Endothelial cell of umbilical vein (primary cell): Measurements from ENCODE around the gene TRIM22. TPM values are rescaled to one million over a fixed set of nuclear protein-coding genes. Genes with fewer than 3 reads are reported as not detected.

ENCODE experiments used
- BruUV-seq: library from RNA; stranded (reverse); fragments of 400-500 nt; replicated peaks from 2 replicates; lab custom pipeline; 2021; lab: Mats Ljungman, UMichigan
- CTCF ChIA-PET: fragments of 300-600, 350-600 bp; sonication (Branson Sonifier 250); formaldehyde crosslinking; loops from one replicate; lab custom pipeline; 2021; ENCODE audit warnings: antibody characterized with exemption, inconsistent platforms; lab: Charles Lee
- POLR2A ChIA-PET: fragments of 300-600, 350-600 bp; sonication (Branson Sonifier 250); formaldehyde crosslinking; loops from one replicate; lab custom pipeline; 2021; ENCODE audit warnings: antibody characterized with exemption, inconsistent platforms; lab: Charles Lee
- DNase-seq: peaks from one replicate; pipeline ENCODE4 v3.0.0-alpha.2; 2011; ENCODE audit warnings: low read depth, low spot score
- FAIRE-seq: peaks from 2 replicates; lab custom pipeline; 2011; peaks lifted over from hg19 to GRCh38; lab: Jason Lieb, UNC
- H2AFZ ChIP-seq: 2 replicates; pipeline ENCODE4 v1.6.0; 2012; ENCODE audit warnings: low read depth, low read length, control low read depth, inconsistent platforms
- H3K27ac ChIP-seq: 2 replicates; pipeline ENCODE4 v1.5.1; 2011; ENCODE audit warnings: low read depth, mild to moderate bottlenecking, control low read depth, low read length, moderate library complexity; ENCODE audit not compliant: insufficient read depth
- H3K27me3 ChIP-seq, 2 experiments: 2 replicates each; pipeline versions ENCODE4 v1.6.0 to v1.6.1; 2011; ENCODE audit warnings: low read length in 2 of 2, mixed read lengths in 1 of 2; ENCODE audit not compliant: control insufficient read depth in 2 of 2, insufficient read depth in 2 of 2
- H3K36me3 ChIP-seq, 2 experiments: 2 replicates in 1 of 2; 3 replicates in 1 of 2; pipeline ENCODE4 v1.5.1; 2011; ENCODE audit warnings: low read length in 2 of 2, mild to moderate bottlenecking in 1 of 2, moderate library complexity in 1 of 2; ENCODE audit not compliant: control insufficient read depth in 2 of 2, insufficient read depth in 2 of 2; ENCODE audit errors: extremely low read depth in 1 of 2
- H3K4me1 ChIP-seq: 3 replicates; pipeline ENCODE4 v1.5.1; 2011; ENCODE audit warnings: mild to moderate bottlenecking, low read length; ENCODE audit not compliant: control insufficient read depth, insufficient read depth; ENCODE audit errors: extremely low read depth
- H3K4me2 ChIP-seq: 2 replicates; pipeline ENCODE4 v1.6.1; 2011; ENCODE audit warnings: low read length, control low read depth, mixed read lengths; ENCODE audit not compliant: insufficient read depth
- H3K4me3 ChIP-seq, 3 experiments: fragments of 200-600 bp in 1 of 3; sonication (generic), shearing (Covaris generic) in 1 of 3; replicated peaks in 1 of 3; 2 replicates each; pipeline ENCODE4 v1.5.1; 2011 to 2016; ENCODE audit warnings: control low read depth in 3 of 3, low read length in 3 of 3, mild to moderate bottlenecking in 2 of 3, inconsistent platforms in 1 of 3, low read depth in 1 of 3, moderate library complexity in 1 of 3; ENCODE audit not compliant: insufficient read depth in 1 of 3
- H3K79me2 ChIP-seq: 2 replicates; pipeline ENCODE4 v1.6.0; 2012; ENCODE audit warnings: low read length, inconsistent platforms; ENCODE audit not compliant: control insufficient read depth, insufficient read depth
- H3K9ac ChIP-seq: replicated peaks from 2 replicates; pipeline ENCODE3; 2011; ENCODE audit warnings: low read length, control low read depth; ENCODE audit not compliant: insufficient read depth; ENCODE audit errors: extremely low read depth
- H3K9me1 ChIP-seq: replicated peaks from 3 replicates; pipeline ENCODE4 v1.6.0; 2011; ENCODE audit warnings: mild to moderate bottlenecking, low read length; ENCODE audit not compliant: control insufficient read depth, insufficient read depth; ENCODE audit errors: extremely low read depth
- H3K9me3 ChIP-seq: replicated peaks from 2 replicates; pipeline ENCODE4 v1.5.1; 2012; ENCODE audit warnings: low read length, inconsistent platforms; ENCODE audit not compliant: control insufficient read depth, insufficient read depth
- H4K20me1 ChIP-seq: replicated peaks from 2 replicates; pipeline ENCODE3; 2011; ENCODE audit warnings: mild to moderate bottlenecking, low read length; ENCODE audit not compliant: control insufficient read depth, insufficient read depth; ENCODE audit errors: extremely low read depth
- CTCF ChIP-seq, 2 donors: IDR thresholded peaks; 1 replicate in 1 of 2; 2 replicates in 1 of 2; pipeline ENCODE4 v1.5.1; 2011; ENCODE audit warnings: low read length in 2 of 2, mild to moderate bottlenecking in 2 of 2, moderate library complexity in 2 of 2, control low read depth in 1 of 2, inconsistent platforms in 1 of 2, low read depth in 1 of 2; ENCODE audit not compliant: insufficient read depth in 1 of 2; ENCODE audit errors: extremely low read depth in 1 of 2
- EZH2 ChIP-seq: IDR thresholded peaks from 2 replicates; pipeline ENCODE4 v1.6.1; 2012; ENCODE audit warnings: borderline replicate concordance, low read depth, mild to moderate bottlenecking, moderate library complexity, low read length, inconsistent platforms; ENCODE audit not compliant: severe bottlenecking
- FOS ChIP-seq: IDR thresholded peaks from 2 replicates; pipeline ENCODE4 v1.6.1; 2011; ENCODE audit warnings: mild to moderate bottlenecking, low read length, moderate library complexity, borderline replicate concordance; ENCODE audit not compliant: insufficient read depth
- GATA2 ChIP-seq: IDR thresholded peaks from 2 replicates; pipeline ENCODE4 v1.7.0; 2011; ENCODE audit warnings: low read depth, mild to moderate bottlenecking, moderate library complexity, mixed read lengths, low read length; ENCODE audit not compliant: insufficient read length, insufficient read depth
- JUN ChIP-seq: IDR thresholded peaks from 2 replicates; pipeline ENCODE4 v1.6.1; 2011; ENCODE audit warnings: borderline replicate concordance, low read depth; ENCODE audit not compliant: insufficient read length, insufficient read depth
- MAX ChIP-seq: IDR thresholded peaks from 2 replicates; pipeline ENCODE4 v1.6.1; 2011; ENCODE audit not compliant: insufficient read depth, insufficient read length
- MYC ChIP-seq: IDR thresholded peaks from one replicate; pipeline ENCODE4 v1.6.1; 2011; ENCODE audit warnings: mild to moderate bottlenecking, low read depth, low read length
- POLR2A ChIP-seq: IDR thresholded peaks from 2 replicates; pipeline ENCODE4 v1.6.1; 2012; ENCODE audit warnings: low read depth, mild to moderate bottlenecking, control low read depth, low read length
- POLR2AphosphoS5 ChIP-seq: IDR thresholded peaks from 2 replicates; pipeline ENCODE4 v1.6.1; 2012; ENCODE audit warnings: low read depth, mild to moderate bottlenecking, control low read depth, low read length, moderate library complexity; ENCODE audit not compliant: insufficient read depth
- dilution Hi-C: fragments of 300-500 bp; cut with MboI; formaldehyde crosslinking; loops from one replicate; pipeline ENCODE4 v1.15.0; 2019; ENCODE audit warnings: low sequenced_read_pairs; ENCODE audit not compliant: extremely low pct_ligation_motif_present
- intact Hi-C: fragments of 100-400 bp; cut with micrococcal nuclease; formaldehyde crosslinking; loops from one replicate; pipeline ENCODE4 v1.10.0; 2022
- polyA plus RNA-seq, 4 experiments: library from polyadenylated mRNA; depleted of rRNA in 3 of 4; stranded (reverse) in 3 of 4; unstranded in 1 of 4; fragments of >200 nt; gene quantifications; 2 replicates each; pipeline versions ENCODE4 v1.2.1 to v1.2.3, GENCODE V29; 2011 to 2012; ENCODE audit warnings: missing spikeins in 1 of 4
- total RNA-seq: library from RNA; stranded (reverse); gene quantifications from 2 replicates; pipeline ENCODE4 v1.2.3, GENCODE V29; 2021

Gene TRIM22
- total and polyA plus RNA-seq, 2 donors (not counting 3 experiments of a cell fraction or from before 2014, with no cell fraction given) = 73.5 to 110 TPM

- no peak overlapping the region for H3K27ac ChIP-seq
- DNase-seq (no peak), FAIRE-seq (no peak)
- no peaks in the 10 kb centered on the region for H3K27me3 ChIP-seq
- TF ChIP-seq JUN (no peak), GATA2 (no peak), MAX (no peak), POLR2AphosphoS5 (no peak), MYC (no peak), POLR2A (no peak), FOS (no peak), EZH2 (no peak), CTCF (IDR thresholded peaks at IDR 0.05; ENCODE audit: extremely low read depth in 1 of 2, insufficient read depth in 1 of 2, low read depth in 1 of 2, low read length in 2 of 2) (no peak)
- H3K9me3 ChIP-seq = no peaks in the 10 kb centered on the region
- ChIA-PET CTCF (no interaction called here), POLR2A (no interaction called here)
- H3K9me1 ChIP-seq = no peaks in the 10 kb centered on the region
- H3K9ac ChIP-seq = no peak overlapping the region
- no TSS peak for BruUV-seq
- H3K4me1 ChIP-seq = no peaks in the 10 kb centered on the region
- H3K36me3 ChIP-seq = peaks cover 18 to 26% of the 10 kb centered on the region in 2 experiments
- H4K20me1 ChIP-seq = no peaks in the 10 kb centered on the region
- H3K4me3 ChIP-seq = no peak overlapping the region
- dilution Hi-C loops (no loop called here), intact Hi-C loops (no loop called here)
- H3K4me2 ChIP-seq = no peak overlapping the region
- no peak overlapping the region for H2AFZ ChIP-seq
- no peaks in the 10 kb centered on the region for H3K79me2 ChIP-seq
These were observed 23.2 kb upstream of the TRIM22 start for GRCh38 chr11:5666402-5666793.
